ENCODE data around the gene NCOA6. TPM values are rescaled to one million over a fixed set of nuclear protein-coding genes. Genes with fewer than 3 reads are reported as not detected.

Gene NCOA6
- total RNA-seq, 4 donors from 2014 or later: 11.6 to 21.8 (median 18.1) TPM

DNA sequence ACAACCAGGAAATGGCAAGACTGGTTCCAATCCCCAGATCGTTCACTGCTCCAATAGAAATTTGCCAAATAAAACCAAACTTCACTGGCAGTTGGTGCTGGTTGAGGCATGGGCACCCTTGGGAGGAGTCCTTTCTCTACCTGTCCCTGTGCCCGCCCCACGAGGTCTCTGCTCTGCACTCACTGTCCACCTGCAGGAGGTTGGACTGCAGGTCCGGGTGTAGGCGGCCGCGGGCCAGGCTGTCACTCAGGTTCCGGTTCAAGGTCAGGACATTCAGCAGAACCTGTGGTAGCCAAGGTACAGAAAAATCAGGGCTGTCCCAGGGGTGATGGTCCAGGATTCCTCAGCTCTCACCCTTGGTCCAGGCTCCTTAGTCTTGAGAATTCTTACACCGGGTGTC, 24.3 kb upstream of the NCOA6 start:
- intact Hi-C loops (cut with DNase I): no loop called here
- no peak for DNase-seq
- Histone ChIP-seq H3K27ac (no peak overlapping the region), H3K4me1 (no peaks in the 10 kb centered on the region), H3K36me3 (peaks cover 0 to 56% (median 4%) of the 10 kb centered on the region in 3 donors), H3K9me3 (no peaks in the 10 kb centered on the region), H3K27me3 (no peaks in the 10 kb centered on the region), H3K4me3 (no peak overlapping the region)
- no peak for TF ChIP-seq POLR2A (IDR thresholded peaks at IDR 0.05)
- TF ChIP-seq, protein P1, sequence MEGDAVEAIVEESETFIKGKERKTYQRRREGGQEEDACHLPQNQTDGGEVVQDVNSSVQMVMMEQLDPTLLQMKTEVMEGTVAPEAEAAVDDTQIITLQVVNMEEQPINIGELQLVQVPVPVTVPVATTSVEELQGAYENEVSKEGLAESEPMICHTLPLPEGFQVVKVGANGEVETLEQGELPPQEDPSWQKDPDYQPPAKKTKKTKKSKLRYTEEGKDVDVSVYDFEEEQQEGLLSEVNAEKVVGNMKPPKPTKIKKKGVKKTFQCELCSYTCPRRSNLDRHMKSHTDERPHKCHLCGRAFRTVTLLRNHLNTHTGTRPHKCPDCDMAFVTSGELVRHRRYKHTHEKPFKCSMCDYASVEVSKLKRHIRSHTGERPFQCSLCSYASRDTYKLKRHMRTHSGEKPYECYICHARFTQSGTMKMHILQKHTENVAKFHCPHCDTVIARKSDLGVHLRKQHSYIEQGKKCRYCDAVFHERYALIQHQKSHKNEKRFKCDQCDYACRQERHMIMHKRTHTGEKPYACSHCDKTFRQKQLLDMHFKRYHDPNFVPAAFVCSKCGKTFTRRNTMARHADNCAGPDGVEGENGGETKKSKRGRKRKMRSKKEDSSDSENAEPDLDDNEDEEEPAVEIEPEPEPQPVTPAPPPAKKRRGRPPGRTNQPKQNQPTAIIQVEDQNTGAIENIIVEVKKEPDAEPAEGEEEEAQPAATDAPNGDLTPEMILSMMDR (IDR thresholded peaks at IDR 0.05): no peak
- 79 to 86% methylated on average over 3 to 9 of the region's 9 CpGs for WGBS, 2 donors

DNA sequence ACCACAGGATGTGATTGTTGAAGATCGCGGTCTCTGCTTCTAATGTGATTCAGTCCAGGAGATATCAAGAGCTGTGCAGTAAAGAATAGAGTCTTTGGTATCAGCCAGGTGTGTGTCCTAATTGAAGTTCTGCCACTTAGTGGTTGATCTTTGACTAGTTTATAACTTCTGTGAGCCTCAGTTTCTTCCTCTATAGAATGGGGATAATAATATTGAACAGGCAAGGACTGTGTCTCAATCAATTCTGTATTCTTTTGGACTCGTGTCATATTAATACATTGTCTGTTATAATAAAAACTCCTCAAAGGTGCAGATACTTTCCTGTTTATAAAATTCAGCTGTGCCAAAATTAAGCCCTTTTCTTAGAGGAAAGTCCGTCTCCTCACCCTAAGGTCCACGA, 23.1 kb upstream of the NCOA6 start:
- no peaks in the 10 kb centered on the region for H3K9me3 ChIP-seq
- 93 to 94% methylated on average over 5 of the region's 5 CpGs for WGBS, 2 donors
- TF ChIP-seq, protein P1 (IDR thresholded peaks at IDR 0.05): no peak
- TF ChIP-seq POLR2A (IDR thresholded peaks at IDR 0.05): no peak
- no peak overlapping the region for H3K27ac ChIP-seq
- H3K27me3 ChIP-seq: no peaks in the 10 kb centered on the region
- H3K4me1 ChIP-seq: no peaks in the 10 kb centered on the region
- DNase-seq: no peak
- H3K4me3 ChIP-seq: no peak overlapping the region
- H3K36me3 ChIP-seq: peaks cover 0 to 46% (median 4%) of the 10 kb centered on the region in 3 donors
- intact Hi-C loops (cut with DNase I): no loop called here

DNA sequence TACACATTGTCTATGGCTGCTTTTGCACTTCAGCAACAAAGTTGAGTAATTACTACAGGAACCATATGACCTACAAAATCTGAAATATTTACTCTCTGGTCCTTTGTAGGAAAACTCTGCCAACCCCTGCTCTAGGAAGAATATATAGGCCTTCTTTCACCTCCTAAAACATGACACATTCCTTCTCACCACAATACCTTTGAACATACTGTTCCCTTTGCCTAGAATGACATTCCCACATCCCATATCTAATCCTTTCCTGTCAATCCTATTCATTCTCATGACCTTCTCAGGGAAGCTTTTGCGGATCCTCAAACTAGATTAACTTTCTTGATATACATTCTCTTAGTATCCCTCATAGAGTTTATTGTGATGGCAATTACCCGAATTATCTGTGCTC, 18.0 kb upstream of the NCOA6 start:
- TF ChIP-seq, protein P1 (IDR thresholded peaks at IDR 0.05): no peak
- no peak for TF ChIP-seq POLR2A (IDR thresholded peaks at IDR 0.05)
- no peak for DNase-seq
- no peaks in the 10 kb centered on the region for H3K9me3 ChIP-seq
- 86 to 96% methylated on average over 2 of the region's 2 CpGs for WGBS, 2 donors
- no peak overlapping the region for H3K4me3 ChIP-seq
- intact Hi-C loops (cut with DNase I): no loop called here
- peaks cover 0 to under 1% (median 0%) of the 10 kb centered on the region in 4 donors for H3K27me3 ChIP-seq
- H3K27ac ChIP-seq: no peak overlapping the region
- H3K4me1 ChIP-seq: no peaks in the 10 kb centered on the region
- peaks cover 0 to 9% (median 4%) of the 10 kb centered on the region in 3 donors for H3K36me3 ChIP-seq

DNA sequence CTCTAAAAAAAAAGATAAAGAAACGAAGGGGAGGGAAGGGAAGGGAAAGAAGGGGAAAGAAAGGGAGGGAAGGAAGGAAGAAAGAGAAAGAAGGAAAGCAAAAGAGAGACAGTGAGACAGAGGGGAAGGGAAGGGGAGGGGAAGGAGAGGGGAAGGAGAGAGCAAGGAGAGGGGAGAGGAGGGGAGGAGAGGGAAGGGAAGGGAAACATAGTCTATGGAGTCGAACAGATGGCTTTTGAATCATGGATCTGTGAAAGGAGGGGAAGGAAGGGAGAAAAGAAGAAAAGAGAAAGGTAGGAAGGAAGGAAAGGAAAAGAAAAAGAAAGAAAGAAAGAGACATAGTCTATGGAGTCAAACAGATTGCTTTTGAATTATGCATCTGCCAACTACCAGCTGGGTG, 16.7 kb upstream of the NCOA6 start:
- TF ChIP-seq, protein P1 (IDR thresholded peaks at IDR 0.05): no peak
- TF ChIP-seq POLR2A (IDR thresholded peaks at IDR 0.05): no peak
- intact Hi-C loops (cut with DNase I): no loop called here
- H3K27ac ChIP-seq: no peak overlapping the region

DNA sequence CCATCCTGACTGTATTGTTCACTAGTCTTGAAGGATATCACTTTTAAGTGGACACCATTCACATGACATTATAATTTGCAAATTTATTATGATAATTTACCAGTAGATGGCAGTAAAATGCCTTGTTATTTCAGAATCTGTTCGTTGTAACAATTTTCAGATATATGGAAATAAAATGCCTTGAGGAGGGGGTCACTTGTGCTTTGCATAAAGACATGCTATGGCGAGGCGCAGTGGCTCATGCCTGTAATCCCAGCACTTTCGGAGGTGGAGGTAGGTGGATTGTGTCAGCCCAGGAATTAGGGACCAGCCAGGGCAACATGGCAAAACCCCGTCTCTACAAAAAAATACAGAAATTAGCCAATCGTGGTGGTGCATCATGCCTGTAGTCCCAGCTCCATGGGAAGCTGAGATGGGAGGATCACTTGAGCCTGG, 9.0 kb upstream of the NCOA6 start:
- Histone ChIP-seq H3K4me3 (no peak overlapping the region), H3K4me1 (peaks cover 0 to 5% (median 0%) of the 10 kb centered on the region in 3 donors), H3K36me3 (no peaks in the 10 kb centered on the region), H3K27ac (no peak overlapping the region), H3K27me3 (peaks cover 0 to 23% (median 0%) of the 10 kb centered on the region in 4 donors), H3K9me3 (no peaks in the 10 kb centered on the region)
- intact Hi-C loops (cut with DNase I): no loop called here
- no peak for DNase-seq
- 12 to 19% methylated on average over 6 of the region's 6 CpGs for WGBS, 2 donors
- no peak for TF ChIP-seq POLR2A (IDR thresholded peaks at IDR 0.05)
- TF ChIP-seq, protein P1 (IDR thresholded peaks at IDR 0.05): peak in 5 of 6 experiments; percentile 23 to 58 (median 34)

More for the DNA sequence above, 16.7 kb upstream of the NCOA6 start:
- 52 to 64% methylated on average over 1 to 2 of the region's 2 CpGs for WGBS, 2 donors
- no peak overlapping the region for H3K4me3 ChIP-seq
- H3K4me1 ChIP-seq: no peaks in the 10 kb centered on the region
- no peaks in the 10 kb centered on the region for H3K9me3 ChIP-seq
- no peak for DNase-seq
- peaks cover 0 to 4% (median 0%) of the 10 kb centered on the region in 4 donors for H3K27me3 ChIP-seq
- no peaks in the 10 kb centered on the region for H3K36me3 ChIP-seq

Measured in esophagus squamous epithelium (tissue), 5 donors.